ENCODE results near the gene SLC47A2.

The SLC47A2 gene

DNA sequence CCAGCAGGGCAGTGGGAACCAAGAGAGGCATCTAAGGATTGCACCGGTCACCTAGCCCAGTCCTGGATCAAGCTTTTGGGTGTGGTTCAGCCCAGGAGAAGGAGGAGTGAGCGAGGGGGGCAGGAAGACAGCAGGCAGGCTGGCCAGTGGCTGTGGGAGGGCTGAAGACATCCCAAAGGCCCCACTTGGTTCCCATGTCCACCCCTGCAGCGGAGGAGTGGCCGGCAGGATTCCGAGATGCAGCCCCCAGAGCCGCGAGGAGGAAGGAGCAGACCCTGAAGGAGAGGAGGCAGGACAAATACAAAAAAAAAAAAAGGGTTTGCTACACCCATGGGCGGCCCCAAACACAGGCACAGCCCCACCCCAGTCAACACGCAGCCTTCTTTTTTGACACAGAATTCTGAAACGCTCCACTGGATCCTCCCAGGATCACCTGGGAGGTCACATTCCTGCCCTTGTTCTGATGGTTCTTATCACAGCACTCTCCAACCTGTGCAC is 1.1 kb upstream of the SLC47A2 start:
- Histone ChIP-seq H3K4me1 (ENCODE audit: control insufficient read depth, insufficient read depth, low read length) (peaks cover 29% of the 10 kb centered on the region), H3K27ac (ENCODE audit: insufficient read depth, low read depth, low read length, poor library complexity, severe bottlenecking) (no peak overlapping the region), H3K36me3 (ENCODE audit: control insufficient read depth, insufficient read depth, low read length) (no peaks in the 10 kb centered on the region), H3K9me3 (ENCODE audit: control insufficient read depth, low read length) (no peaks in the 10 kb centered on the region), H3K4me3 (ENCODE audit: insufficient read depth, low read depth, low read length) (no peak overlapping the region), H3K27me3 (ENCODE audit: control insufficient read depth, insufficient read depth, low read length, poor library complexity, severe bottlenecking) (no peaks in the 10 kb centered on the region)
- WGBS, 2 experiments, result 89 to 91% methylated on average over 10 of the region's 10 CpGs

DNA sequence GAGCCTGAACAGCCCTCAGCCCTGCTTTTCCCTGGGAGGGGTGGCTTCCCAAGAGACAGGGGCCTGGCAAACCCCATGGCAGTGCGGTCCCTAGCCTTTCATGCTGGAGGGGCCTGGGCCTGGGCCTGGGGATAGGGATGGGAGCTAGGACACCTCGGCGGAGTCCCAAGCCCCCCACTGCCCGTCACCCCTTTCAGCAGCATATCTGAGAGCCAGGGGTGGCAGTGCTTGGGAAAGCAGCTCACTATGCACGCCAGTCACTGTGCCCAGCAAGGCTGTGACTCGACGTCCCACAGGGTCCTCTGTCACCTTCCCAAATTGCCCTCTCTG is 612 bp upstream of the SLC47A2 start:
- Histone ChIP-seq H3K4me3 (ENCODE audit: insufficient read depth, low read depth, low read length) (no peak overlapping the region), H3K4me1 (ENCODE audit: control insufficient read depth, insufficient read depth, low read length) (peaks cover 29% of the 10 kb centered on the region), H3K9me3 (ENCODE audit: control insufficient read depth, low read length) (no peaks in the 10 kb centered on the region), H3K27ac (ENCODE audit: insufficient read depth, low read depth, low read length, poor library complexity, severe bottlenecking) (no peak overlapping the region), H3K36me3 (ENCODE audit: control insufficient read depth, insufficient read depth, low read length) (no peaks in the 10 kb centered on the region), H3K27me3 (ENCODE audit: control insufficient read depth, insufficient read depth, low read length, poor library complexity, severe bottlenecking) (no peaks in the 10 kb centered on the region)
- 95 to 96% methylated on average over 7 of the region's 7 CpGs for WGBS, 2 experiments

DNA sequence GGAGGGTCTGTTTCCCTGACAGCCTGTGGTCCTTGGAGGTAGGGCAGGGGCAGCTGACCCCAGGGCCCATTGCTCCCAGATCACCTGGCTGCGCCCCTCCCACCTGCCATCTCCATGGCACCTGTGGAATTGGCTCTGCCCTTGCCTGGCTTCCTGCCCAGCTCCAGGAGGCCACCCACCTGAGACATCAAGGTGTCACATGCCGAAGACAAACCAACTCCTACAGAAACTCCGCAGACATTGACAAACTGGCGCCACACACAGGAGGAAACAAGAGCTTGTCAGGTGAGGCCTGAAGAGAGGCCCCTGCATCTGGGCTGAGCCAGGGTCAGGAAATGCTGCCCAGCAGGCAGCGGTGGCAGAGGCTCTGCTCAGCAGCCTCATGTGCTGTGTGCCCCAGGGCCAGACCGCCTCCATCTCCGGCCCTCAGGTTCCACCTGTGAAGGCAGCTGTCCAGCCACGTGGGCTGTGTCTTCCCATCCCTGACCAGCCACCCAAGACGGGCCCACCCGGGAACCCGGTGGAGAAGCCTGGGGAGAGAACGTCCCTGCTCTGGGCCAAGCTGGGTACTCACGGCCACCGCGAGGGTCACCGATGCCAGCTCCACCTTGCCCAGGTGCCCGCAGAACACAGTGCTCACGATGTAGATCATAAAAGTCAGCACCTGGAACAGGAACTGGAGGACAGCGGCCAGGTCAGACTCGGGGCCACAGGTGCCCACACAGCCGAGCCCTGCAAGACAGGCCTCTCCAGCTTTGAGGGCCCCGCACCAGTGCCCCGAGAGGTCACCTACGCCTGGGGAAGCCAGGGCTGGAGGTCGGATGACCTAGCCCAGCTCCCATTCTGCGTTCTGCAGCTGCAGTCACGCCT is 1.6 kb downstream of the SLC47A2 start:
- Histone ChIP-seq H3K4me3 (ENCODE audit: insufficient read depth, low read depth, low read length) (no peak overlapping the region), H3K9me3 (ENCODE audit: control insufficient read depth, low read length) (no peaks in the 10 kb centered on the region), H3K4me1 (ENCODE audit: control insufficient read depth, insufficient read depth, low read length) (peaks cover 23% of the 10 kb centered on the region), H3K27me3 (ENCODE audit: control insufficient read depth, insufficient read depth, low read length, poor library complexity, severe bottlenecking) (no peaks in the 10 kb centered on the region), H3K27ac (ENCODE audit: insufficient read depth, low read depth, low read length, poor library complexity, severe bottlenecking) (no peak overlapping the region), H3K36me3 (ENCODE audit: control insufficient read depth, insufficient read depth, low read length) (no peaks in the 10 kb centered on the region)
- WGBS, 2 experiments, result 95% methylated on average over 27 of the region's 27 CpGs

DNA sequence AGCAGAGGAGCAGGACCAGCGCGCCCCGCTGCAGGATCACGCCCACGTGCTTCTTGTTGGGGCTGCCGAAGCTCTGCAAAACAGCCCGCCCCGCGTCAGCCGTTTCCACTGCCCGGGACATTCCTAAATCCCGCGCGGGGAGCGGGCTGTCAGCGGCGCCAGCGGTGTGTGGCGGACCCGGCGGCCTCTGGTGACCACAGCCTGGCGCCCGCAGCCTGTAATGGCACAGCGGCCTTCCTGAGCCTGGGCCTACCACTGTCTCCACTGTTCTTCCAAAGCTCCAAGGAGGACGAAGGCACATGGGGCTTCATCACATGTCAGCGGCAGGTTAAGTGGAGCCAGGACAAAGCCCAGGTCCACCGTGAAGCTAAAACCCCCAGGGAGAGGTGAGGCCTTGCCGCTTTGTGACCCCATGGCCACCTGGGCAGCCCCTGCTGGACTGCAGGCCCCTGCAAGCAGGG is 2.5 kb downstream of the SLC47A2 start:
- no peaks in the 10 kb centered on the region for H3K27me3 ChIP-seq (ENCODE audit: control insufficient read depth, insufficient read depth, low read length, poor library complexity, severe bottlenecking)
- no peaks in the 10 kb centered on the region for H3K9me3 ChIP-seq (ENCODE audit: control insufficient read depth, low read length)
- H3K4me3 ChIP-seq (ENCODE audit: insufficient read depth, low read depth, low read length), result no peak overlapping the region
- H3K27ac ChIP-seq (ENCODE audit: insufficient read depth, low read depth, low read length, poor library complexity, severe bottlenecking), result no peak overlapping the region
- WGBS, 2 experiments, result 93 to 94% methylated on average over 28 of the region's 28 CpGs
- peaks cover 23% of the 10 kb centered on the region for H3K4me1 ChIP-seq (ENCODE audit: control insufficient read depth, insufficient read depth, low read length)
- H3K36me3 ChIP-seq (ENCODE audit: control insufficient read depth, insufficient read depth, low read length), result no peaks in the 10 kb centered on the region

DNA sequence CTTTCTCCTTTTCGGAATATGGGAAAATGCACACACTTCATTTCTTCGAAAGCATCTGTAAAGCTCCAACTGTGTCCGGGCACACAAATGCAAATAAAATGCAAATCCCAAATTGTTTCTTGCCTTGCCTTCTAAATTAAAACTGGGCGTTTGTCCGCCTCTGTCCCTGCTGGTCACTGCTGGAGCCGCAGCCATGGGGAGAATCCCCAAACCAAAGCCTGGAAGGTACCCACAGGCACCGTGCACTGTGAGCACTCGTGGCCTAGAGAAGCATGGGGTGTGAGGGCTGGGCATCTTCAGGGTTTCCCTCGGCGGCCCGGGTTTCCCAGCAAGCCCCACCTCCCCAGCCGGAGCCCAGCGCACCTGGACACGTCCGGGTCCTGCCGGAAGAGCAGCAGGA is 2.9 kb downstream of the SLC47A2 start:
- 89 to 91% methylated on average over 16 of the region's 16 CpGs for WGBS, 2 experiments
- Histone ChIP-seq H3K4me1 (ENCODE audit: control insufficient read depth, insufficient read depth, low read length) (peaks cover 23% of the 10 kb centered on the region), H3K27me3 (ENCODE audit: control insufficient read depth, insufficient read depth, low read length, poor library complexity, severe bottlenecking) (no peaks in the 10 kb centered on the region), H3K36me3 (ENCODE audit: control insufficient read depth, insufficient read depth, low read length) (no peaks in the 10 kb centered on the region), H3K27ac (ENCODE audit: insufficient read depth, low read depth, low read length, poor library complexity, severe bottlenecking) (no peak overlapping the region), H3K4me3 (ENCODE audit: insufficient read depth, low read depth, low read length) (no peak overlapping the region), H3K9me3 (ENCODE audit: control insufficient read depth, low read length) (no peaks in the 10 kb centered on the region)

DNA sequence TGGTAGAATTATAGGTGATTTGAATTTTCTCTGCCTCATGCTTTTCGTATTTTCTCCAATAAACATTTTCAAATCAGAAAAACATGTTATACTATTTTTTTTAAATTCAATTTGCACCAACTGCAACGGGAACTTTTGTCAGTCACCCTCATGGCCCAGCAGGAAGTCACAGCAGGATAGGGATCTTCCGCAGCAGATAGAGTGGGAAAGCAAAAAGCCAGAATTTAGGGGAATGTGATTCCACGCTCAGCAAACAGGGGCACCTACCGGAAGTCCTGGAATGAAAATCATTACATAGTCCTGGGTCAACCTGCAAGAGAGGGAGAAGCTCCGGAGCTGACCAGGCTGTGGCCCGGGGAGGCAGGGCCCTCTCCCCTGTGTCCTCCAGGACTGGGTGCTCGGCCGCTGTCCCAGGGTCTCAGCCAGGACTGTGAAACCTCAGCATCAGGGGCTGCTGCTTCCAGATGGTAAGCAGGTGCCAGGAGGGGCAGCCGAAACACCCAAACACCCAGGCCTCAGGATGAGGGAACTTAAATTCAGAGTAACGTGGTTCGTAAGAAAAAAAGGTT is 3.9 kb downstream of the SLC47A2 start:
- Histone ChIP-seq H3K4me3 (ENCODE audit: insufficient read depth, low read depth, low read length) (no peak overlapping the region), H3K4me1 (ENCODE audit: control insufficient read depth, insufficient read depth, low read length) (peaks cover 16% of the 10 kb centered on the region), H3K27ac (ENCODE audit: insufficient read depth, low read depth, low read length, poor library complexity, severe bottlenecking) (no peak overlapping the region), H3K36me3 (ENCODE audit: control insufficient read depth, insufficient read depth, low read length) (no peaks in the 10 kb centered on the region), H3K9me3 (ENCODE audit: control insufficient read depth, low read length) (no peaks in the 10 kb centered on the region), H3K27me3 (ENCODE audit: control insufficient read depth, insufficient read depth, low read length, poor library complexity, severe bottlenecking) (no peaks in the 10 kb centered on the region)
- WGBS, 2 experiments, result 81 to 86% methylated on average over 10 to 11 of the region's 12 CpGs

GRCh38 chr17:19709841-19710240 is 6.5 kb downstream of the SLC47A2 start:
- H3K27ac ChIP-seq (ENCODE audit: insufficient read depth, low read depth, low read length, poor library complexity, severe bottlenecking), result no peak overlapping the region
- no peaks in the 10 kb centered on the region for H3K9me3 ChIP-seq (ENCODE audit: control insufficient read depth, low read length)
- peaks cover 21% of the 10 kb centered on the region for H3K4me1 ChIP-seq (ENCODE audit: control insufficient read depth, insufficient read depth, low read length)
- 95 to 96% methylated on average over 3 of the region's 3 CpGs for WGBS, 2 experiments
- no peaks in the 10 kb centered on the region for H3K27me3 ChIP-seq (ENCODE audit: control insufficient read depth, insufficient read depth, low read length, poor library complexity, severe bottlenecking)
- H3K36me3 ChIP-seq (ENCODE audit: control insufficient read depth, insufficient read depth, low read length), result no peaks in the 10 kb centered on the region
- no peak overlapping the region for H3K4me3 ChIP-seq (ENCODE audit: insufficient read depth, low read depth, low read length)

- Histone ChIP-seq H3K27ac (ENCODE audit: insufficient read depth, low read depth, low read length, poor library complexity, severe bottlenecking) (no peak overlapping the region), H3K4me3 (ENCODE audit: insufficient read depth, low read depth, low read length) (no peak overlapping the region), H3K36me3 (ENCODE audit: control insufficient read depth, insufficient read depth, low read length) (no peaks in the 10 kb centered on the region), H3K9me3 (ENCODE audit: control insufficient read depth, low read length) (no peaks in the 10 kb centered on the region), H3K4me1 (ENCODE audit: control insufficient read depth, insufficient read depth, low read length) (peaks cover 32% of the 10 kb centered on the region), H3K27me3 (ENCODE audit: control insufficient read depth, insufficient read depth, low read length, poor library complexity, severe bottlenecking) (no peaks in the 10 kb centered on the region)
- WGBS, 2 experiments, result 91 to 98% methylated on average over 6 of the region's 6 CpGs
These were observed 7.8 kb downstream of the SLC47A2 start for GRCh38 chr17:19708431-19709175.

DNA sequence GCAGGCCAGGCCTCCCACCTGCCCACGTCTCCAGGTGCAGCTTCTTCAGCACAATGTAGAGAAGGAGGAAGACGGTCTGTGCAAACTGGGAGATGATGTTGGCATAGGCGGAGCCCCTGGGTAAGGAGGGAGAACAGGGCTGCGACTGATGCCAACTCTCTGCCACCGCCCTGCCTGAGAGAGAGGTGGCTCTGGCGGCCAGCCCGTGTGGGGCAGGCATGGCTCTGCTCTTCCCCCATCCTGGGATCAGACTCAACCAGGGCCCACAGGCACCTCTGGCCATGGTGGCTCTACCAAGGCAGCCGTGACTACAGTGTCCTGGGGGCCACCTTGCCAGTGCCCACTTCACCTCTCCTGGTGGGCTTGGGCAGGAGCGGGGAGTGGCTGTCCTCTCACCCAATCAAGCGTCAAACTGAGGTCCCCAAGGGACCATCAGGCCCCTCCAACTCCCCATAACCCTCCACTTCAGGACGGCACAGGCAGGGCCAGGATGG is 8.6 kb downstream of the SLC47A2 start:
- WGBS, 2 experiments, result 95 to 96% methylated on average over 11 of the region's 11 CpGs

More for the DNA sequence above, 8.6 kb downstream of the SLC47A2 start:
- H3K9me3 ChIP-seq (ENCODE audit: control insufficient read depth, low read length), result no peaks in the 10 kb centered on the region
- H3K27ac ChIP-seq (ENCODE audit: insufficient read depth, low read depth, low read length, poor library complexity, severe bottlenecking), result no peak overlapping the region
- no peaks in the 10 kb centered on the region for H3K36me3 ChIP-seq (ENCODE audit: control insufficient read depth, insufficient read depth, low read length)
- no peaks in the 10 kb centered on the region for H3K27me3 ChIP-seq (ENCODE audit: control insufficient read depth, insufficient read depth, low read length, poor library complexity, severe bottlenecking)
- H3K4me3 ChIP-seq (ENCODE audit: insufficient read depth, low read depth, low read length), result no peak overlapping the region
- H3K4me1 ChIP-seq (ENCODE audit: control insufficient read depth, insufficient read depth, low read length), result peaks cover 41% of the 10 kb centered on the region

All from ectodermal cell (in vitro differentiated cells).